Astrocyte (in vitro differentiated cells and primary cell): Measurements from ENCODE around the gene JMJD1C.

Experiments used
- EZH2 ChIP-seq: IDR thresholded peaks from 2 replicates; pipeline ENCODE4 v1.6.1; 2012; ENCODE audit warnings: mild to moderate bottlenecking, low read length, inconsistent platforms; ENCODE audit not compliant: insufficient read depth
- TF ChIP-seq, protein P1 (sequence below): IDR thresholded peaks from 2 replicates; pipeline ENCODE4 v1.5.1; 2011; ENCODE audit warnings: low read depth, mild to moderate bottlenecking, inconsistent platforms, low read length, moderate library complexity; ENCODE audit not compliant: insufficient read depth

GRCh38 chr10:63145782-63146181 lies 320.0 kb downstream of the JMJD1C start:
- TF ChIP-seq, protein P1, sequence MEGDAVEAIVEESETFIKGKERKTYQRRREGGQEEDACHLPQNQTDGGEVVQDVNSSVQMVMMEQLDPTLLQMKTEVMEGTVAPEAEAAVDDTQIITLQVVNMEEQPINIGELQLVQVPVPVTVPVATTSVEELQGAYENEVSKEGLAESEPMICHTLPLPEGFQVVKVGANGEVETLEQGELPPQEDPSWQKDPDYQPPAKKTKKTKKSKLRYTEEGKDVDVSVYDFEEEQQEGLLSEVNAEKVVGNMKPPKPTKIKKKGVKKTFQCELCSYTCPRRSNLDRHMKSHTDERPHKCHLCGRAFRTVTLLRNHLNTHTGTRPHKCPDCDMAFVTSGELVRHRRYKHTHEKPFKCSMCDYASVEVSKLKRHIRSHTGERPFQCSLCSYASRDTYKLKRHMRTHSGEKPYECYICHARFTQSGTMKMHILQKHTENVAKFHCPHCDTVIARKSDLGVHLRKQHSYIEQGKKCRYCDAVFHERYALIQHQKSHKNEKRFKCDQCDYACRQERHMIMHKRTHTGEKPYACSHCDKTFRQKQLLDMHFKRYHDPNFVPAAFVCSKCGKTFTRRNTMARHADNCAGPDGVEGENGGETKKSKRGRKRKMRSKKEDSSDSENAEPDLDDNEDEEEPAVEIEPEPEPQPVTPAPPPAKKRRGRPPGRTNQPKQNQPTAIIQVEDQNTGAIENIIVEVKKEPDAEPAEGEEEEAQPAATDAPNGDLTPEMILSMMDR: no peak
- TF ChIP-seq EZH2: no peak
